Ishikawa (cell line): ENCODE data around the gene PEAK1.

Experiments
- EP300 ChIP-seq: IDR thresholded peaks from 2 replicates; pipeline ENCODE4 v1.6.1; 2012; ENCODE audit warnings: borderline replicate concordance
- MAX ChIP-seq: IDR thresholded peaks from 2 replicates; pipeline ENCODE4 v1.6.1; 2012
- RAD21 ChIP-seq: IDR thresholded peaks from 2 replicates; pipeline ENCODE4 v1.6.1; 2012; ENCODE audit warnings: low read depth
- REST ChIP-seq: IDR thresholded peaks from 2 replicates; pipeline ENCODE4 v1.6.1; 2012; ENCODE audit warnings: low read depth, mild to moderate bottlenecking
- TCF12 ChIP-seq: IDR thresholded peaks from 2 replicates; pipeline ENCODE4 v1.6.1; 2012; ENCODE audit warnings: low read depth
- TEAD4 ChIP-seq: IDR thresholded peaks from 2 replicates; pipeline ENCODE4 v1.6.1; 2012
- YY1 ChIP-seq: IDR thresholded peaks from 2 replicates; pipeline ENCODE4 v1.6.1; 2012; ENCODE audit warnings: low read depth

GRCh38 chr15:77144492-77145070 is 275.3 kb downstream of the PEAK1 start:
- TF ChIP-seq EP300 (no peak), REST (no peak), TCF12 (no peak), TEAD4 (peak; percentile 53; the same call in 1 of the 2 replicates), MAX (no peak), RAD21 (no peak), YY1 (no peak)
